SK-N-SH (cell line): Measurements from ENCODE around the gene TSC22D1. TPM values are rescaled to one million over a fixed set of nuclear protein-coding genes. Genes with fewer than 3 reads are reported as not detected.

ENCODE experiments used
- CTCF ChIA-PET: fragments of 300-600, 350-600 bp; formaldehyde crosslinking; extraction: SDS; loops from one replicate; lab custom pipeline; 2021; lab: Yijun Ruan, JAX
- POLR2A ChIA-PET: fragments of 350-600 bp; sonication (Branson Sonifier 250); formaldehyde crosslinking; extraction: SDS; loops from one replicate; lab custom pipeline; 2020; ENCODE audit warnings: antibody characterized with exemption, inconsistent platforms; lab: Yijun Ruan, JAX
- DNase-seq: peaks from one replicate; pipeline ENCODE4 v3.0.0; 2012
- H2AFZ ChIP-seq: fragments of 200-600 bp; sonication (generic); 2 replicates; pipeline ENCODE4 v1.8.1; 2016; ENCODE audit warnings: antibody characterized with exemption, mild to moderate bottlenecking, low read depth
- H3F3A ChIP-seq: fragments of 200-600 bp; sonication (generic); replicated peaks from 2 replicates; pipeline ENCODE3; 2016; ENCODE audit warnings: antibody characterized with exemption, mild to moderate bottlenecking; ENCODE audit not compliant: insufficient read depth
- H3K27ac ChIP-seq, 2 experiments: fragments of 200-500 bp in 1 of 2; fragments of 200-600 bp in 1 of 2; sonication (Bioruptor generic) in 1 of 2; sonication (generic), shearing (Covaris generic) in 1 of 2; 2 replicates each; pipeline versions ENCODE4 v1.5.1 to v1.6.1; 2014 to 2016; ENCODE audit warnings: low read depth in 2 of 2, inconsistent platforms in 1 of 2, low read length in 1 of 2, mild to moderate bottlenecking in 1 of 2, mixed read lengths in 1 of 2
- H3K27me3 ChIP-seq: fragments of 200-600 bp; sonication (generic), shearing (Covaris generic); 2 replicates; pipeline ENCODE4 v1.6.1; 2016; ENCODE audit warnings: mixed run types; ENCODE audit not compliant: insufficient read depth
- H3K36me3 ChIP-seq, 2 experiments: fragments of 200-500 bp in 1 of 2; fragments of 200-600 bp in 1 of 2; sonication (Bioruptor generic) in 1 of 2; sonication (generic) in 1 of 2; replicated peaks in 1 of 2; 2 replicates each; pipeline versions ENCODE3 to v1.5.1; 2014 to 2016; ENCODE audit warnings: low read length in 1 of 2, mild to moderate bottlenecking in 1 of 2; ENCODE audit not compliant: insufficient read depth in 2 of 2, control insufficient read depth in 1 of 2
- H3K4me1 ChIP-seq, 2 experiments: fragments of 200-500 bp in 1 of 2; fragments of 200-600 bp in 1 of 2; sonication (Bioruptor generic) in 1 of 2; sonication (generic), shearing (Covaris generic) in 1 of 2; 2 replicates each; pipeline versions ENCODE4 v1.5.1 to v1.6.1; 2014 to 2016; ENCODE audit warnings: low read depth in 1 of 2, low read length in 1 of 2, mixed run types in 1 of 2; ENCODE audit not compliant: insufficient read depth in 2 of 2, control insufficient read depth in 1 of 2
- H3K4me2 ChIP-seq: fragments of 200-600 bp; sonication (generic), shearing (Covaris generic); 2 replicates; pipeline ENCODE4 v1.6.1; 2017; ENCODE audit warnings: mixed run types
- H3K4me3 ChIP-seq, 2 experiments: fragments of 200-500 bp in 1 of 2; fragments of 200-600 bp in 1 of 2; sonication (Bioruptor generic) in 1 of 2; sonication (generic), shearing (Covaris generic) in 1 of 2; 2 replicates each; pipeline versions ENCODE4 v1.5.1 to v1.8.1; 2014 to 2016; ENCODE audit warnings: low read depth in 2 of 2, inconsistent platforms in 1 of 2, low read length in 1 of 2, mild to moderate bottlenecking in 1 of 2, mixed read lengths in 1 of 2, moderate library complexity in 1 of 2
- H3K79me2 ChIP-seq: fragments of 200-600 bp; sonication (generic); 2 replicates; pipeline ENCODE4 v1.8.1; 2017; ENCODE audit warnings: mild to moderate bottlenecking; ENCODE audit not compliant: insufficient read depth
- H3K9ac ChIP-seq: fragments of 200-600 bp; sonication (generic); 2 replicates; pipeline ENCODE4 v1.6.1; 2017; ENCODE audit warnings: mixed run types
- H3K9me2 ChIP-seq: fragments of 200-600 bp; sonication (generic); 2 replicates; pipeline ENCODE4 v1.6.1; 2017; ENCODE audit warnings: mixed run types
- H3K9me3 ChIP-seq: fragments of 200-600 bp; sonication (generic); 2 replicates; pipeline ENCODE4 v1.6.1; 2017; ENCODE audit warnings: mixed run types, mild to moderate bottlenecking, moderate library complexity
- H4K20me1 ChIP-seq: fragments of 200-600 bp; sonication (generic); 2 replicates; pipeline ENCODE4 v1.6.1; 2017; ENCODE audit warnings: mild to moderate bottlenecking, mixed run types; ENCODE audit not compliant: insufficient read depth
- CHD2 ChIP-seq: fragments of 150-350 bp; IDR thresholded peaks from 2 replicates; pipeline ENCODE4 v1.6.1; 2018; ENCODE audit warnings: low read length; ENCODE audit not compliant: partially characterized antibody
- EP300 ChIP-seq, 2 experiments: IDR thresholded peaks; 2 replicates each; pipeline versions ENCODE4 v1.4.0 to v1.6.1; 2012; ENCODE audit warnings: borderline replicate concordance in 1 of 2, low read depth in 1 of 2, low read length in 1 of 2
- EZH2phosphoT487 ChIP-seq: fragments of 200-600 bp; sonication (generic); IDR thresholded peaks from 2 replicates; pipeline ENCODE4 v1.6.1; 2017; ENCODE audit warnings: low read depth, mixed run types, mild to moderate bottlenecking, antibody characterized with exemption, moderate library complexity, borderline replicate concordance
- FOSL2 ChIP-seq: IDR thresholded peaks from 2 replicates; pipeline ENCODE4 v1.4.0; 2012; ENCODE audit warnings: low read depth, mild to moderate bottlenecking, moderate library complexity, borderline replicate concordance
- FOXJ3 ChIP-seq: sonication (generic); formaldehyde crosslinking; IDR thresholded peaks from 2 replicates; pipeline ENCODE4 v1.5.1; 2020; ENCODE audit warnings: mild to moderate bottlenecking, missing genetic modification reagents
- FOXM1 ChIP-seq: IDR thresholded peaks from 2 replicates; pipeline ENCODE4 v1.4.0; 2012; ENCODE audit warnings: low read depth, mild to moderate bottlenecking
- GABPA ChIP-seq: IDR thresholded peaks from 2 replicates; pipeline ENCODE4 v1.4.0; 2012; ENCODE audit warnings: low read depth, mild to moderate bottlenecking
- JUND ChIP-seq: IDR thresholded peaks from 2 replicates; pipeline ENCODE4 v1.4.0; 2012
- MEF2A ChIP-seq: IDR thresholded peaks from 2 replicates; pipeline ENCODE4 v1.4.0; 2012; ENCODE audit warnings: low read depth, borderline replicate concordance
- MXI1 ChIP-seq: IDR thresholded peaks from 2 replicates; pipeline ENCODE4 v1.6.1; 2012; ENCODE audit warnings: mild to moderate bottlenecking, low read depth, low read length, improper control_type of control experiment
- NRF1 ChIP-seq: IDR thresholded peaks from 2 replicates; pipeline ENCODE4 v1.6.1; 2012; ENCODE audit warnings: low read depth, mild to moderate bottlenecking, low read length
- POLR2AphosphoS5 ChIP-seq: IDR thresholded peaks from 2 replicates; pipeline ENCODE4 v1.6.1; 2012; ENCODE audit warnings: low read depth, low read length
- RAD21 ChIP-seq: IDR thresholded peaks from 2 replicates; pipeline ENCODE4 v1.6.1; 2012; ENCODE audit warnings: mild to moderate bottlenecking, low read length
- RCOR1 ChIP-seq: fragments of 150-350 bp; IDR thresholded peaks from 2 replicates; pipeline ENCODE4 v1.6.1; 2017; ENCODE audit warnings: antibody characterized with exemption, low read length
- REST ChIP-seq: IDR thresholded peaks from 2 replicates; pipeline ENCODE4 v1.6.1; 2012; ENCODE audit warnings: mild to moderate bottlenecking, low read depth, low read length, moderate library complexity
- RFX5 ChIP-seq: IDR thresholded peaks from 2 replicates; pipeline ENCODE4 v1.6.1; 2012; ENCODE audit warnings: mild to moderate bottlenecking, improper control_type of control experiment, low read length
- SMC3 ChIP-seq: IDR thresholded peaks from 2 replicates; pipeline ENCODE4 v1.6.1; 2012; ENCODE audit warnings: low read depth, low read length, improper control_type of control experiment
- TCF12 ChIP-seq: IDR thresholded peaks from 2 replicates; pipeline ENCODE4 v1.4.0; 2012
- TEAD4 ChIP-seq: IDR thresholded peaks from 2 replicates; pipeline ENCODE4 v1.4.0; 2012; ENCODE audit warnings: mild to moderate bottlenecking, borderline replicate concordance; ENCODE audit not compliant: insufficient read depth
- YY1 ChIP-seq: IDR thresholded peaks from 2 replicates; pipeline ENCODE4 v1.4.0; 2012; ENCODE audit warnings: low read depth, mild to moderate bottlenecking
- WGBS: methylation state at CpG from one replicate; pipeline ENCODE4 v1.1.6; 2017; ENCODE audit warnings: low lambda C conversion rate; 5-methylcytosine and 5-hydroxymethylcytosine counted together
- polyA plus RNA-seq, 3 experiments: library from polyadenylated mRNA; depleted of rRNA; stranded (reverse); fragments of >200 nt; gene quantifications; 2 replicates each; pipeline ENCODE4 v1.2.3, GENCODE V29; 2012
- TF ChIP-seq, protein P1 (sequence below): fragments of 200-600 bp; sonication (generic); IDR thresholded peaks from 2 replicates; pipeline ENCODE4 v1.6.1; 2017; ENCODE audit warnings: antibody characterized with exemption, mild to moderate bottlenecking, moderate library complexity

TSC22D1 gene
- polyA plus RNA-seq, 1 of the 3 experiments (the other 2 are of a cell fraction), result 137 TPM

DNA sequence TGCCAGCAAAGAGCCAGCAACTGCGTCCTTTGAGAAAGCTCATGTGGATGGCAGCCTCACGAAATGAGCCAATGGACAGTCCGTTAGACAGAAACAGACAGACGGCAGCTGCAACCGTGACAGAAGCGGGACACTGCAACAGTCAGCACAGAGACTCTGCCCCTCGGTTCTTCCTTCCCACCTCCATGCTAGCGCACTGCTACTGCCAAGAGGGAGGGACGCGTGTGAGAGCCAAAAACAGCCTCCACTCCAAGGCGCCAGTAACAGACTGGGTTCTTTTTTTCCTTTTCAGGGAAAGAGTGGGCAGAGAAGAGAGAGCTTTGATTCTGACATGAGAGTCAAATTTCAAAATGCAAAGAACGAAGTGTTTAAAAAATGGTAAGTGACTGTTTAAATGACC, 125.0 kb downstream of the TSC22D1 start (continued):
- no peak for TF ChIP-seq MXI1
- TF ChIP-seq, protein P1, sequence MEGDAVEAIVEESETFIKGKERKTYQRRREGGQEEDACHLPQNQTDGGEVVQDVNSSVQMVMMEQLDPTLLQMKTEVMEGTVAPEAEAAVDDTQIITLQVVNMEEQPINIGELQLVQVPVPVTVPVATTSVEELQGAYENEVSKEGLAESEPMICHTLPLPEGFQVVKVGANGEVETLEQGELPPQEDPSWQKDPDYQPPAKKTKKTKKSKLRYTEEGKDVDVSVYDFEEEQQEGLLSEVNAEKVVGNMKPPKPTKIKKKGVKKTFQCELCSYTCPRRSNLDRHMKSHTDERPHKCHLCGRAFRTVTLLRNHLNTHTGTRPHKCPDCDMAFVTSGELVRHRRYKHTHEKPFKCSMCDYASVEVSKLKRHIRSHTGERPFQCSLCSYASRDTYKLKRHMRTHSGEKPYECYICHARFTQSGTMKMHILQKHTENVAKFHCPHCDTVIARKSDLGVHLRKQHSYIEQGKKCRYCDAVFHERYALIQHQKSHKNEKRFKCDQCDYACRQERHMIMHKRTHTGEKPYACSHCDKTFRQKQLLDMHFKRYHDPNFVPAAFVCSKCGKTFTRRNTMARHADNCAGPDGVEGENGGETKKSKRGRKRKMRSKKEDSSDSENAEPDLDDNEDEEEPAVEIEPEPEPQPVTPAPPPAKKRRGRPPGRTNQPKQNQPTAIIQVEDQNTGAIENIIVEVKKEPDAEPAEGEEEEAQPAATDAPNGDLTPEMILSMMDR, result no peak
- TF ChIP-seq NRF1, result no peak
- no peak for TF ChIP-seq JUND
- no peak for TF ChIP-seq EP300 (IDR thresholded peaks at IDR 0.05; ENCODE audit: borderline replicate concordance in 1 of 2, low read depth in 1 of 2, low read length in 1 of 2)
- no peak for TF ChIP-seq RCOR1
- TF ChIP-seq, all 33 proteins: peak for 0

- Histone ChIP-seq H3K4me3 (no peak overlapping the region), H3K9me2 (no peaks in the 10 kb centered on the region), H3K9me3 (no peaks in the 10 kb centered on the region), H3K9ac (no peak overlapping the region), H3K4me1 (no peaks in the 10 kb centered on the region), H4K20me1 (peaks cover 22% of the 10 kb centered on the region; the same call in 1 of the 2 replicates), H3K27ac (no peak overlapping the region)
- ChIA-PET CTCF (interaction anchor here (1.7 kb wide), 1 partner anchor 34 kb away, joined by 3 read pairs; no protein-coding TSS in a partner anchor), POLR2A (no interaction called here)
- WGBS, result 98% methylated on average over 3 of the region's 3 CpGs
- no peak for TF ChIP-seq MXI1
- no peak for TF ChIP-seq SMC3
- TF ChIP-seq POLR2AphosphoS5, result no peak
- no peak for TF ChIP-seq FOXM1
- TF ChIP-seq GABPA, result no peak
- no peak for TF ChIP-seq EP300 (IDR thresholded peaks at IDR 0.05; ENCODE audit: borderline replicate concordance in 1 of 2, low read depth in 1 of 2, low read length in 1 of 2)
- no peak for TF ChIP-seq TEAD4
- no peak for TF ChIP-seq TCF12
- TF ChIP-seq CHD2, result no peak
- TF ChIP-seq RCOR1, result no peak
- TF ChIP-seq MEF2A, result no peak
- TF ChIP-seq, all 33 proteins: peak for 0
- no peak for DNase-seq
- peaks cover 63% of the 10 kb centered on the region for H3K79me2 ChIP-seq
- no peaks in the 10 kb centered on the region for H3K27me3 ChIP-seq
- H3K36me3 ChIP-seq, result peaks cover 0 to 4% of the 10 kb centered on the region in 2 experiments
- no peak overlapping the region for H2AFZ ChIP-seq
- peaks cover 12% of the 10 kb centered on the region for H3F3A ChIP-seq
- no peak overlapping the region for H3K4me2 ChIP-seq
These were observed 125.9 kb downstream of the TSC22D1 start for GRCh38 chr13:44449999-44450821.

GRCh38 chr13:44448875-44449274, 127.3 kb downstream of the TSC22D1 start:
- Histone ChIP-seq H3K36me3 (peaks cover 0 to 4% of the 10 kb centered on the region in 2 experiments), H3K4me1 (no peaks in the 10 kb centered on the region), H3K9me3 (no peaks in the 10 kb centered on the region), H3K79me2 (peaks cover 65% of the 10 kb centered on the region), H3K4me2 (no peak overlapping the region), H4K20me1 (peaks cover 12% of the 10 kb centered on the region; the same call in 1 of the 2 replicates), H3K27me3 (no peaks in the 10 kb centered on the region), H3K4me3 (no peak overlapping the region), H3F3A (peaks cover 16% of the 10 kb centered on the region), H3K9me2 (no peaks in the 10 kb centered on the region), H2AFZ (no peak overlapping the region), H3K27ac (no peak overlapping the region), H3K9ac (no peak overlapping the region)
- CTCF ChIA-PET, result interaction anchor here (1.3 to 1.7 kb wide), 2 partner anchors 35 to 544 kb away, joined by 3 to 7 read pairs; no protein-coding TSS in a partner anchor
- whole genome bisulfite sequencing, result 81% methylated on average over 3 of the region's 3 CpGs
- DNase-seq, result no peak
- POLR2A ChIA-PET, result no interaction called here
- no peak for TF ChIP-seq FOXJ3 (CRISPR knock-in tag)
- no peak for TF ChIP-seq REST
- TF ChIP-seq YY1, result no peak
- TF ChIP-seq FOSL2, result no peak
- no peak for TF ChIP-seq EZH2phosphoT487
- TF ChIP-seq GABPA, result no peak
- TF ChIP-seq MXI1, result no peak
- no peak for TF ChIP-seq RAD21
- TF ChIP-seq RFX5, result no peak
